Activated T-cell treated with anti-CD3 and anti-CD28 coated beads for 4 hours (primary cell): ENCODE results near the gene JARID2.

Experiments used
- DNase-seq: peaks from one replicate; pipeline ENCODE4 v3.0.0-alpha.2; 2020

Gene JARID2

DNA sequence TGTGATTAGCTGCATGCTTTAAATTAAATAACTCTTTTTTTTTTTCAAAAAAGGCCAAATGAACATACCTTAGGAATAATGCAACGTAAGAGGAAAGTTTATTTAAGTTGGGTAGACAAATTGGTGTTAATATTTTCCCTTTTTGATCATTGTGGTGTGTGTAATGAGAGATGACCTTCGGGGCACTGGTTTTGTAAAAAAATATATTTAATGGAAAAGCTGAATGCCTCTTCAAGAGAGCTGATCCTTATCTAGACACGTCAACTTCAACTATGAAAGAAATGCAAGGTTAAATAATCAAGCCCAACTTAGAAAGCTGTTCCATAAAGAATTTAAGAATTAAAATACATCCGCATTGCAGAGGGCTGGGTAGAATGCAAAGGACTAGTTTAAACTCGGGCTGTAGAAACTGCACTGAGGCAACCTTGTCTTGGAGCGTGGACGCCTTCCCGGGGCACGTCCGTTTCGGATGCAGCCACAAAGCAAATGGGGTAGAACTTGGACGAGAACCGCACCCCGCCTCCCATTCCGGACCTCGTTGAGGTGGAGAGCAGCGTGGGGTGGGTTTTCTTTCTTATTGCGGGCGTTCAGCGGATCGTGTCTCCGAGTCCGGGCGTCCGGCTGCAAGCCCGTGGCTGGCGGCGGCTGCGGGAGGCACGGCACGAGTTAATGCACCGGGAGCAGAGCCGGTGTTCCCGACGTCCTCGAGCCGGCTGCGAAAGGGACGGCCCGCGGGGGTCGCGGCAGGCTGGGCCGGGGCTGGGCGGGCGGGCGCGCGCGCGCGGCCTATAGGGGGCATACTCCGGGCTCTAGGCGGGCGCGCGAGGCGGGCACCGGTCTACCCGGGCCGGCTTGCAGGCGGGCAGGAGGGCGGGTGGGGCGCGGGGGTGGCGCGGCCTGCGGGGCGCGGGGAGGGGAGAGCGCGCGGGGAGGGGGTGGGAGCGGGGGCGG lies 1.9 kb downstream of the JARID2 start:
- DNase-seq, result peak; percentile 51

DNA sequence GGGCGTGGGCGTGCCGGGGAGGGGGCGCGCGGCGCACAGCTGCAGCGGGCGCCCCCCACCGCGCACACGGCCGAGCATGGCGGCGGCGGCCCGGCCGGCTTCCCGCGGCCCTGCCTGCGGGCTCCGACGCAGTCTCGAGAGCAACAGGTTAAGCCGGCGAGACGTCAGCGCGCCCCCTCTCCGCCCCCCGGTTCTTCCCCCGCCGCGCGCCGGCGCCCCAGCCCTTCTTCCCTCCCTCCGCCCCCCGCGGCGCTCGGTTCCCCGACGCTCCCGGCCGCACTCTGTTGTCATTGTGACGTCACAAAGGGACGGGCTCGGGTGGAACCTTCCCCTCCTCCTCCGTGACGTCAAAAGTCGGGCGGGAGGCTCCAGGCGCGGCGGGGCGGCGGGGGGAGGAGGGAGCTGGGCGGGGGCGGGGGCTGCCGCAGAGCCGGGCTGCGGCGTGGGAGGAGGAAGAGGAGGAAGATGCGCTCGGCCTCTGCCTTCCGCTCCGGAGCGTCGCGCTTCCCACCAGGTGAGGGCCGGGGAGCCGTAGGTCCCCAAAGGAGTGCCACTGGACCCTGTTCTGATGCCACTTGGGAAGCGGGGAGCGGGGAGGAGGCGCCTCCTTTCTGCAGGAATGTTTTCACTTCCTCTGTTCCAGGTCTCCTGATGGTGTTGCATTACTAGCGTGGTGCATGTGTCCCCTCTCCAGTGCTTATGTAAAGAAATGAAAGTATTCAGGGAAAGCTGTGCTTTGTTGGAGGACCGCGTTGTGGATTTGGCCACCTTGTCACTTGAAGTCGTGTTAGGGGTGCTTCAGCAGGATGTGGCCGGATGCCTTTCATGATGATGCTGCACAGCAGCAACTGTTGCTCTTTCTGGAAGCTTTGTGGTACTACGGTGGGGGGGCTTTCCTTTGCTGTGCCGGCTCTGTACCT lies 2.8 kb downstream of the JARID2 start:
- DNase-seq, result peak; percentile 97

GRCh38 chr6:15249371-15250019 lies 3.6 kb downstream of the JARID2 start:
- DNase-seq, result no peak

- DNase-seq, result no peak
These were observed 4.6 kb downstream of the JARID2 start for GRCh38 chr6:15250187-15251168.

DNA sequence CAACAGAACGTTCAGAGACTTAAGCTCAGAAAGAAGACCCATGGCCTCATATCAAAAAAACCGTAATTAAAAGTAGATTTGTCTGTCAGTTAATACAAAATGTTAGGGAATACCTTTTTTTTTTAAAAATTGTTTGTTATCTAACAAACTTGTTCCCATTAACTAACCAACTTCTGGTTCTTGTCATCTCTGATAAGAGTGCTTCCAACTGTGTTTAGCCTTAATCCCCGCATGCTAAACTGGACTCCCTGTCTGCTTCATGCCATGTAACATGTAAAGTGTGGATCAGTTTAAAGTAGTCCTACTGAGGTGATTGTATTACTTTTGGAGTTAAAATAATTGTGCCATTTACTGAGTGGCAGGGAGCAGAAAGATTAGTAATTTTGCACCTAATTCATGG lies 6.3 kb downstream of the JARID2 start:
- DNase-seq, result no peak

DNA sequence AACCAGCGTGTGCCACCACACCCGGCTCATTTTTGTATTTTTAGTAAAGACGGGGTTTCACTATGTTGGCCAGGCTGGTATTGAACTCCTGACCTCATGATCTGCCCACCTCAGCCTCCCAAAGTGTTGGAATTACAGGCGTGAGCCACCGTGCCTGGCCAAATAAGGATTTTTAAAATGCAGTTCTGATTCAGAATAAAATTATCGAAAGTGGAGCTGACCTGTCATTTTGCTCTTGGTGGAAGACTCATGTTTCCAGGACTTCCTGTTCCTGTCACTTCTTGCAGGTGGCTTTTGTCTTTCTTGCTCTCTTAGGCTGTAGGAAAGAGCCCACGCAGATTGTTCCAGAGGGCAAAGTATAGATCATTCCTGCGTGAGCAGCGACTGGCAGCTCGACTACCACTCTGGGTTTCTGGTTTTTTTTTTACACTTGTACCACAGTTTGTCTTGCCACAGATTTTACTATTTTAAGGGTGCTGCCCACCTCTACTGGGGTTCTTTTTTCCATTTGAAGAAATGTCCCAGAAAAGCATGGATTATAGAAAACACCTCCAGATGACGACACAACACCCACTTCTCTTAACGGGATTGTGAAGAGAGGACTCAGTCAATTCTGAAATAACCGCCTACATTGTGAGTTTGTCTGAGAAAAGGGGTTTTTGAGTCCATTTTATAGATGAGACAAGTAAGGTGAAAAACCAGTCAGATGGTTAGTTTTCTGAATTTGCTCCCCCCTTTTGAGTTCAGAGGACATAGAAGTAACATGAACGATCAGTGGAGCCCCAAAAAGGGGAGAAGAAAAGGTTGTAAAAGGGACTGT lies 7.5 kb downstream of the JARID2 start:
- DNase-seq, result no peak

DNA sequence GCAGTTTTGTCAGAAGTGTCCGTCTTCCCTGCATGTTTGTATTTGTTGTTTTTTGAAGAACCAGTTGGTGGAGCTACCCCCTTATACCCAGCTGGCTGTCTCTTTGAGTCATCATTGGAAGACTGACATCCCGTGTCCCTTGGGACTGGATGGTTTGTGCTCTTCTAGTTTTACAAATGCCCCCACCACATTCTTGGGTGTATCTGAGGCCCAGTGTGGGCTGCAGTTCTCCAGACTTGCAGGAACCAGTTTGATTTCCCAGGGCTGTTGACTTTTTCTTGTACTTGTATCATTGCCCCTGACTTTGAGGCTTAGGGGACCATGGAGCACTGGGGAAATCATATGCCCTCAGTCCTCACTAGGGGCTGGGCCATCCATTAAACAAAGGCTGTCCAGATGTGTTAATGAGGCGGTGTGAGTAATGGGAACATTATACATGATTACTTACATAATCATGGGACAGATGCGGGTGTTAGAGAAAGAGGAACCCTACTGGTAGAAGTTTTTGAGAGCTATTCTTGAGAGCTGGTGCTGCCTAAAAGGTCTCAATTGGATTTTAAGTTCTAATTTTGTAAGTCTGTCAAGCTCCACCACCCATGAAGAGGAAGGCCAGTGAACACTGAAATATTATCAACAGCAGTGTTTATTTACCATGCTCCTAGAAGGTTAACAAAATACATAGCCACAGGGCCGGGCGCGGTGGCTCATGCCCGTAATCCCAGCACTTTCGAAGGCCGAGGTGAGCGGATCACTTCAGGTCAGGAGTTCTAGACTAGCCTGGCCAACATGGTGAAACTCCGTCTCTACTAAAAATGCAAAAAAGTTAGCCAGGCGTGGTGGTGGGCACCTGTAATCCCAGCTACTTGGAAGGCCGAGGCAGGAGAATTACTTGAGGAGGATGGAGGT lies 8.5 kb downstream of the JARID2 start:
- no peak for DNase-seq

DNA sequence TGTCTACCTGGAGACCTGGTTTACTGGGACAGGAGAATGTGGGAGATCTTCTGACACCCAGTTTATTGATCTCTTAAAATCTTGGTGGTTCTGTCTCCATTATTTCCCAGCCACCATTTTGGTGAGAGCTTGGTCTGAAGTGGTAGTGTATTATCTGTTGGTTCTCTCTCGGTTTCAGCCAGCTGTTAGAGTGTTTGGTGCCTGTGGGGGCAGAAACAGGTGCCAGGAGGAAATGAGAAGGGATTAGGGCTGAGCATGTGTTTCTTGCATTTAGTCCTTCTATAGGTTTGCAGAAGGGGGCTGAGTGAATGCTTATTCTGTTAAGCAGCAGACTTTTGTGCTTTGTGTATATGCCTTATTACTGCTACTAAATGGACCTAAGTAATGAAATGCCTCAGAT lies 9.6 kb downstream of the JARID2 start:
- DNase-seq, result no peak

DNA sequence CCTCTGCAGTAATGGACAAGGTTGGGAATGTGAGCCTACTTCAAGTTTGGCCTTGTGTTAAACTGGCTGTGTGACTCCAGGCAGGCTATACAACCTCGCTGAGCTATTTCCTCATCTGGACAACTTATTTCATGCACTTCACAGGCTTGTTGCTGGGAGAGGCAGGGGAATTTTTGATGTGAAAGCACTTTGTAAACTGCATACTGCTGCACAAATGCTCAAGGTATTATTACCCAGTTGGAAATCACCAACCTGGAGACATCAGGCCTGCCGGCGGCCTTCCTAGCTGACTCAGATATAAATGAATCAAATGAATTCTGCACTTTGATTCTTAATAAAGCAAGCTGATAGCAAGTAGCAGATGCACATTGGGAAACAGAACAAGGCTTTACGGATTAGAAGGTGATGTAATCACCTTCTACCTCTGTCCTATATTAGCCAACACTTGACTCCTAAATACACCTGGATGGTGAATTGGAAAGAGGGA lies 10.1 kb downstream of the JARID2 start:
- no peak for DNase-seq

DNA sequence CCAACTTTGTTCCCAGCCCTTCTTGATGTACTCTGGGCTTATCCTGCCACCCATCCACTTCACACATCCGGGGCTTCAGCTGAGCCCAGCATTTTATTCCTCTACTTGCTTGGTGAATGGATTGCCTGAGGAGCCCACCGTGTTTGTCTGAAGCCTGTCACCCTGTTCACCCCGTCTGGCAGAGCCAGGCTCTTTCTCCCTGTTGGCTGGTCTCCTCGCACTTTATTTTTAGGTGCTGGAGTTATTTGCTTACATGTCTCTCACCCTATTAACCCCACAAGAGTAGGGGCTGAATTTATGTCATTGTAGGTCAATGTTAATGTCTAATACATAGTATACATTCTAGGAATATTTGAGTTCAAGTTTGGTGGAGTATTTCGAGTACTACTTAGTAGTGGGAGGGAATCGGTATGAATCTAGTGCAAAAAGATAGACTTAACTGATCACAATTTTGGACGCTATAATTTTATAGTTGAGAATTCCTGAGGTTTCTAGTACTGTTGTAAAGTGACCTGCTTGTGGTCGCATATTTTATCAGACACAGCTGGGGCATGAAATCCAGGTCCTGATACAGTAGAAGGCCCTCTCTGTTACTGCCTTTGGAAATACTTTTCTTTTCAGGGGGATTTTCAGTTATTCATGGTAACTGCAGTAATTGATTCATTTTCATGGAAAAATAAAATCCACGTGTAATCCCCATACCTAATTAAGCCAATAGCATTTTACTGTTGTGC lies 10.8 kb downstream of the JARID2 start:
- DNase-seq, result no peak

- no peak for DNase-seq
These were observed 11.7 kb downstream of the JARID2 start for GRCh38 chr6:15257357-15258132.

GRCh38 chr6:15259766-15260098 lies 13.9 kb downstream of the JARID2 start:
- no peak for DNase-seq

DNA sequence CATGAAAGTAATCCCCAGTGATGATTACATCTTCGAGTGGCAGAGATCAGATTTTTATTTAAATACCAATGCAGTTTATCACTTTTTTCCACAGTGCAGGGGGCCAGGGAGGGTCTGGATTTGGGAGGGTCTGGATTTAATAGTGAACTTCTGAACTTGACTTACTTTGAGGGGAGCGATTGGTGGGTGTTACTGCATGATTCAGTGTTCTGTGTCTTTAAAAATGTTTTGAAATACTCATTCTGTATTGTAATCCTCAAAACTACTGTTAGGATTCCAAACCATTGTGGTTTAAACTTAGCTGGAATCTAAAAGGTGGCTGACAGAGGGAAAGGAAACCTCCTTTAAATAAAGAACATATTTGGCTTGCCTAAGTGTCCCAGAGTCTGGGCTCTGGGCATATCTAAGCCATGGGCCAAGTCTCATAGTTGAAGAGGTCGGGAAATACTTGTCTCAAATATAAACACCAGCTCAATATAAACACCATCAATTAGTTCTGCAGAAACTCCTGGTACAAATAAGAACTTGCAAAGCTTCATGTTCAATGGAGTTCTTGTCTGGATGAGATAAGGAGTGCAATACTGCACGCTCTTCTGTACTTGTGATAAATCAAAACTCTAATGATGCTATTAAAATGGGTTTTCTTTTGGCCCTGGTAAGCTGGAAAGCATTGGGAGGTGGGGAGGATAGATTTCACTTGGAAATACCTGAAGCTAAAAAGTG lies 14.4 kb downstream of the JARID2 start:
- no peak for DNase-seq

DNA sequence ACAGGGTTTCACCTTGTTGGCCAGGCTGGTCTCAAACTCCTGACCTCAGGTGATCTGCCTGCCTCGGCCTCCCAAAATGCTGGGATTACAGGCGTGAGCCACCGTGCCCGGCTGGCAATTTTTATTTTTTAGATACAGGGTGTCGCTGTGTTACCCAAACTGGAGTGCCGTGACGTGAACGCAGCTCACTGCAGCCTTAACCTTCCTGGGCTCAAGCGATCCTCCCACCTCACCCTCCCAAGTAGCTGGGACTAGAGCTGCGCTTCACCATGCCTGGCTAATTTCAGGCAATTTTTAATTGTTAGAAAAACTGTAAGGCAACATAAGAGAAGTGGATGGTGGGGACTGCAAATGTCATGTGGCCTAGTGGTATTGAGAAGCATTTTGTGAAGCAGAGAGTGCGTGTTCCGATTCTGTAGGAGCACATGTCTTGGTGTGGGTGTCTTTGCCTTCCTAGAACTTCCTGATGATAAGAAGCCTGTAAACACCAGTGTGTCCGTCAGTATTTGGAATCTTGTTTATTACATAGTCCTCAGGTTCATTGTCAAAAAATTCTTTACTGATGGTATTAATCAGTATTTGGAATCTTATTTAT lies 18.0 kb downstream of the JARID2 start:
- DNase-seq, result no peak

DNA sequence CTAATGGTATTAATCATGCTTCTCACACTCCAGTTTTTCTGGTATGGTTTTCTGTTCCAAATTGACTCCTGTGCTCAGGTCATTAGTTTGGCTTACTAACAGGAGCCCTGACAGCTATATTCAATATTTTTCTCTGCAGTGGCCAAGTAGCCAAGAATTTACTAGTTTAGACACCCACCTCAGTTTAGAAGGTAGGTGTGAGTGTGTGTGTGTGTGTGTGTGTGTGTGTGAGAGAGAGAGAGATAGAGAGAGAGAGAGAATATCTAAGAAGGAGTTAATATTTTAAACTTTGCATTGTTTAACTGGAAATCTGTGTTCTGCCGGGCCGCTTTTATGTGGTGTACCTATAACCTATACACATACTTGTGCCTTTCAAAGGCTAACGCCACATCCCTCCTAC lies 18.5 kb downstream of the JARID2 start:
- DNase-seq, result no peak

- DNase-seq, result no peak
These were observed 19.3 kb downstream of the JARID2 start for GRCh38 chr6:15264902-15265761.
